NCI-H524 (cell line): ENCODE measurements around the gene PAIP2B.

Experiments
- DNase-seq, 2 experiments: peaks; one replicate each; lab custom pipeline; 2025; lab: John Stamatoyannopoulos, UW

Gene PAIP2B

GRCh38 chr2:71153585-71154224 is 73.2 kb downstream of the PAIP2B start:
- peak; percentile 52 to 78 for DNase-seq

- DNase-seq: no peak
These were observed 75.3 kb downstream of the PAIP2B start for GRCh38 chr2:71151620-71152019.

- DNase-seq: no peak
These were observed 76.7 kb downstream of the PAIP2B start for GRCh38 chr2:71150082-71150816.

- no peak for DNase-seq
These were observed 78.3 kb downstream of the PAIP2B start for GRCh38 chr2:71148506-71149063.

- DNase-seq: no peak
These were observed 83.1 kb downstream of the PAIP2B start for GRCh38 chr2:71143782-71144181.

- DNase-seq: no peak
These were observed 90.7 kb downstream of the PAIP2B start for GRCh38 chr2:71136174-71136573.

- DNase-seq: no peak
These were observed 93.3 kb downstream of the PAIP2B start for GRCh38 chr2:71133603-71134002.
